H1 (cell line): ENCODE results near the gene ZDHHC11B. TPM values are rescaled to one million over a fixed set of nuclear protein-coding genes. Genes with fewer than 3 reads are reported as not detected.

ENCODE experiments used
- CTCF ChIA-PET: fragments of 300-600 bp; sonication (Branson Sonifier 250); formaldehyde crosslinking; loops from one replicate; lab custom pipeline; 2021; ENCODE audit not compliant: partially characterized antibody; lab: Charles Lee
- POLR2A ChIA-PET: fragments of 300-600 bp; sonication (Branson Sonifier 250); formaldehyde crosslinking; loops from one replicate; lab custom pipeline; 2021; ENCODE audit warnings: inconsistent platforms; ENCODE audit not compliant: partially characterized antibody; lab: Charles Lee
- DNase-seq, 2 experiments: peaks; one replicate each; pipeline versions ENCODE4 v3.0.0 to v3.0.0-alpha.2; 2010 to 2022; ENCODE audit warnings: low spot score in 2 of 2, low read depth in 1 of 2, mixed read lengths in 1 of 2
- FAIRE-seq: peaks from 2 replicates; lab custom pipeline; 2011; peaks lifted over from hg19 to GRCh38; lab: Jason Lieb, UNC
- H2AFZ ChIP-seq: 2 replicates; pipeline ENCODE4 v1.8.1; 2012; ENCODE audit warnings: low read length, inconsistent platforms
- H2AK5ac ChIP-seq: 2 replicates; pipeline ENCODE4 v1.6.1; 2013; ENCODE audit warnings: low read depth, low read length
- H2BK120ac ChIP-seq: replicated peaks from 2 replicates; pipeline ENCODE3; 2013; ENCODE audit warnings: low read depth, low read length, inconsistent platforms
- H2BK12ac ChIP-seq: 2 replicates; pipeline ENCODE4 v1.6.1; 2013; ENCODE audit warnings: low read depth, low read length
- H2BK15ac ChIP-seq: 2 replicates; pipeline ENCODE4 v1.6.1; 2013; ENCODE audit warnings: low read length
- H2BK20ac ChIP-seq: 2 replicates; pipeline ENCODE4 v1.6.1; 2013; ENCODE audit warnings: low read length
- H2BK5ac ChIP-seq: 2 replicates; pipeline ENCODE4 v1.6.1; 2013; ENCODE audit warnings: low read depth, low read length
- H3K14ac ChIP-seq: 2 replicates; pipeline ENCODE4 v1.6.1; 2013; ENCODE audit warnings: inconsistent platforms; ENCODE audit not compliant: insufficient read length
- H3K18ac ChIP-seq: 2 replicates; pipeline ENCODE4 v1.6.1; 2013; ENCODE audit warnings: low read length; ENCODE audit errors: extremely low read depth
- H3K23ac ChIP-seq: 2 replicates; pipeline ENCODE4 v1.6.1; 2013; ENCODE audit warnings: inconsistent platforms; ENCODE audit not compliant: insufficient read length
- H3K23me2 ChIP-seq: 2 replicates; pipeline ENCODE4 v1.6.1; 2013; ENCODE audit warnings: low read depth, low read length
- H3K27ac ChIP-seq: 2 replicates; pipeline ENCODE4 v1.6.1; 2011; ENCODE audit warnings: low read depth, low read length, inconsistent platforms
- H3K27me3 ChIP-seq, 4 experiments: replicated peaks in 1 of 4; 1 replicate in 1 of 4; 2 replicates in 3 of 4; pipeline versions ENCODE4 v1.6.1 to v1.8.1; 2011 to 2013; ENCODE audit warnings: low read length in 3 of 4, mild to moderate bottlenecking in 3 of 4, inconsistent platforms in 2 of 4, mixed read lengths in 2 of 4, moderate library complexity in 1 of 4; ENCODE audit not compliant: control insufficient read depth in 3 of 4, insufficient read depth in 3 of 4; ENCODE audit errors: extremely low read depth in 1 of 4
- H3K36me3 ChIP-seq, 4 experiments: 2 replicates each; pipeline versions ENCODE4 v1.6.1 to v1.8.1; 2011 to 2013; ENCODE audit warnings: mild to moderate bottlenecking in 4 of 4, low read length in 3 of 4, moderate library complexity in 2 of 4, control low read depth in 1 of 4, inconsistent platforms in 1 of 4; ENCODE audit not compliant: insufficient read depth in 4 of 4, control insufficient read depth in 2 of 4
- H3K4ac ChIP-seq: replicated peaks from 2 replicates; pipeline ENCODE3; 2013; ENCODE audit warnings: low read length, low read depth, mixed read lengths, inconsistent platforms; ENCODE audit not compliant: insufficient read length
- H3K4me1 ChIP-seq, 4 experiments: replicated peaks in 1 of 4; 1 replicate in 1 of 4; 2 replicates in 3 of 4; pipeline versions ENCODE4 v1.6.1 to v1.8.1; 2011 to 2013; ENCODE audit warnings: low read length in 3 of 4, inconsistent platforms in 2 of 4, mixed read lengths in 1 of 4; ENCODE audit not compliant: insufficient read depth in 4 of 4, control insufficient read depth in 3 of 4
- H3K4me2 ChIP-seq, 2 experiments: 2 replicates each; pipeline versions ENCODE4 v1.6.1 to v1.8.1; 2011 to 2013; ENCODE audit warnings: low read depth in 2 of 2, low read length in 2 of 2, control low read depth in 1 of 2, inconsistent platforms in 1 of 2, mild to moderate bottlenecking in 1 of 2; ENCODE audit not compliant: insufficient read depth in 1 of 2
- H3K4me3 ChIP-seq, 4 experiments: fragments of 200-600, 300-600 bp in 1 of 4; sonication (generic), shearing (Covaris generic), sonication (Bioruptor Twin) in 1 of 4; 2 replicates each; pipeline versions ENCODE4 v1.5.1 to v1.8.1; 2011 to 2016; ENCODE audit warnings: low read length in 4 of 4, low read depth in 3 of 4, control low read depth in 2 of 4, inconsistent platforms in 2 of 4, mild to moderate bottlenecking in 2 of 4, mixed read lengths in 1 of 4, moderate library complexity in 1 of 4; ENCODE audit not compliant: insufficient read depth in 2 of 4; ENCODE audit errors: extremely low read depth in 1 of 4
- H3K56ac ChIP-seq: replicated peaks from 2 replicates; pipeline ENCODE3; 2013; ENCODE audit warnings: low read depth, mild to moderate bottlenecking, mixed read lengths, low read length, inconsistent platforms; ENCODE audit not compliant: insufficient read length
- H3K79me1 ChIP-seq: 2 replicates; pipeline ENCODE4 v1.6.1; 2013; ENCODE audit warnings: low read depth, low read length, control low read depth
- H3K79me2 ChIP-seq, 2 experiments: 2 replicates each; pipeline versions ENCODE4 v1.6.1 to v1.8.1; 2012 to 2013; ENCODE audit warnings: low read length in 2 of 2, mild to moderate bottlenecking in 2 of 2, inconsistent platforms in 1 of 2; ENCODE audit not compliant: insufficient read depth in 2 of 2, control insufficient read depth in 1 of 2
- H3K9ac ChIP-seq, 4 experiments: replicated peaks in 1 of 4; 1 replicate in 1 of 4; 2 replicates in 3 of 4; pipeline versions ENCODE4 v1.6.1 to v1.8.1; 2011 to 2013; ENCODE audit warnings: low read depth in 3 of 4, low read length in 3 of 4, control low read depth in 2 of 4, mild to moderate bottlenecking in 2 of 4, moderate library complexity in 2 of 4, inconsistent platforms in 1 of 4; ENCODE audit errors: extremely low read depth in 1 of 4
- H3K9me3 ChIP-seq, 2 experiments: 2 replicates each; pipeline versions ENCODE4 v1.6.1 to v1.8.1; 2012 to 2013; ENCODE audit warnings: mild to moderate bottlenecking in 2 of 2, moderate library complexity in 2 of 2, control low read depth in 1 of 2, inconsistent platforms in 1 of 2, low read depth in 1 of 2, low read length in 1 of 2, mixed read lengths in 1 of 2; ENCODE audit not compliant: insufficient read depth in 2 of 2
- H4K20me1 ChIP-seq, 2 experiments: replicated peaks in 1 of 2; 2 replicates each; pipeline versions ENCODE3 to v1.8.1; 2011 to 2013; ENCODE audit warnings: inconsistent platforms in 2 of 2, low read length in 2 of 2, mild to moderate bottlenecking in 1 of 2; ENCODE audit not compliant: insufficient read depth in 2 of 2, control insufficient read depth in 1 of 2
- H4K5ac ChIP-seq: 2 replicates; pipeline ENCODE4 v1.6.1; 2013; ENCODE audit warnings: low read length, low read depth, mixed read lengths, inconsistent platforms; ENCODE audit not compliant: insufficient read length
- H4K8ac ChIP-seq: 2 replicates; pipeline ENCODE4 v1.8.0; 2013; ENCODE audit warnings: mild to moderate bottlenecking, moderate library complexity, low read length, inconsistent platforms; ENCODE audit not compliant: insufficient read depth; ENCODE audit errors: extremely low read depth
- H4K91ac ChIP-seq: replicated peaks from 2 replicates; pipeline ENCODE3; 2013; ENCODE audit warnings: low read length, mixed read lengths, inconsistent platforms; ENCODE audit not compliant: insufficient read length
- CTCF ChIP-seq, 3 experiments: IDR thresholded peaks; 1 replicate in 2 of 3; 2 replicates in 1 of 3; pipeline versions ENCODE4 v1.5.1 to v1.6.1; 2011; ENCODE audit warnings: low read length in 3 of 3, mild to moderate bottlenecking in 3 of 3, inconsistent platforms in 2 of 3, low read depth in 1 of 3, moderate library complexity in 1 of 3; ENCODE audit not compliant: insufficient read depth in 1 of 3; ENCODE audit errors: control extremely low read depth in 1 of 3
- KDM5A ChIP-seq: fragments of 200-600 bp; IDR thresholded peaks from 2 replicates; pipeline ENCODE4 v1.7.1; 2012; ENCODE audit warnings: mild to moderate bottlenecking, low read length, inconsistent platforms, mixed read lengths
- WGBS, 2 experiments: shearing (Covaris generic) in 1 of 2; methylation state at CpG; one replicate each; pipeline versions ENCODE4 v1.1.6 to v1.1.7; 2013 to 2015; ENCODE audit warnings: low lambda C conversion rate in 2 of 2, mixed read lengths in 2 of 2, inconsistent platforms in 1 of 2, low coverage in 1 of 2, missing lambda C conversion rate in 1 of 2; ENCODE audit not compliant: insufficient replicate concordance in 2 of 2, insufficient coverage in 1 of 2, insufficient read length in 1 of 2; ENCODE audit errors: extremely low coverage in 1 of 2, missing lambda C conversion rate in 1 of 2; 5-methylcytosine and 5-hydroxymethylcytosine counted together
- polyA plus RNA-seq, 7 experiments: library from polyadenylated mRNA; depleted of rRNA in 3 of 7; stranded (reverse) in 5 of 7; unstranded in 2 of 7; fragments of >200 nt in 5 of 7; fragments of 200-250 nt in 2 of 7; gene quantifications; 1 replicate in 5 of 7; 2 replicates in 1 of 7; 4 replicates in 1 of 7; pipeline versions ENCODE4 v1.2.1 to v1.2.3, GENCODE V29; 2011 to 2013; ENCODE audit warnings: missing spikeins in 2 of 7, mixed read lengths in 2 of 7
- total RNA-seq: library from RNA; stranded (reverse); fragmentation: NEBNext Ultra II Directional; extraction: Animal tissue kit (Norgen Biotek cat#: 25700); gene quantifications from 2 replicates; pipeline ENCODE4 v1.2.1, GENCODE V29; 2021

The ZDHHC11B gene
- total and polyA plus RNA-seq, 2 of the 8 experiments (the other 6 are each of a cell fraction or from before 2014, with no cell fraction given) = 0.29 to 2.5 TPM

DNA sequence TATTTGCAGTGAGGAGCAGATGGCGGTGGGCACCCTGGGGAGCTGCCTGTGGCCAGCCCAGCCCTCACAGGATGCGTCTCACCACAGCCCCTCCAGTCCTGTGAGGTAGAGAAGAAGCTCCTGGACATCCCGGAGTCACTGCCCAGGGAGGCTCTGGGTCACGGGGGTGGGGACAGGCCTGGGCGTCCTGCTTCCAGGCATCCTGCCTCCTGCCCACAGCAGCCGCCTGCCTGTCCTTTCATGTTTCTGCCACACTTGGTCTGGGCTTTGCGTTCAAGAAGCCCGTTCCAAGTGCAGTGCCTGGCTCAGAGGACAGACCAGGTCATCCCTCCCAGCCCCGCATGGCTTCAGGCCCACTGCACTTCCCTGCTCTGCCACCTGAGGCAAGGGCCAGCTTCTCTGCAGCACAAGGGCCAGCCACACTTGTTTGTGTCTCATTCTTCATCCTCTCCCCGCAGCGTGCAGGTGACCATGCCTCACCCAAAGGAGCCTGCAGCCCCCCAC is 38.2 kb downstream of the ZDHHC11B start:
- FAIRE-seq (no peak), DNase-seq (no peak)
- Histone ChIP-seq H3K79me2 (no peaks in the 10 kb centered on the region), H2BK15ac (no peak overlapping the region), H3K56ac (no peak overlapping the region), H2BK20ac (no peak overlapping the region), H4K20me1 (no peaks in the 10 kb centered on the region), H4K5ac (no peak overlapping the region), H2BK12ac (no peak overlapping the region), H3K9ac (no peak overlapping the region), H3K36me3 (no peaks in the 10 kb centered on the region), H3K14ac (no peak overlapping the region), H2BK5ac (no peak overlapping the region), H3K4me2 (no peak overlapping the region), H2AFZ (no peak overlapping the region), H3K18ac (no peak overlapping the region), H2AK5ac (no peak overlapping the region), H3K27ac (no peak overlapping the region), H3K79me1 (no peaks in the 10 kb centered on the region), H4K91ac (no peak overlapping the region), H3K23me2 (no peaks in the 10 kb centered on the region), H3K9me3 (no peaks in the 10 kb centered on the region), H3K4ac (no peak overlapping the region), H4K8ac (peak overlapping the region; percentile 45; the same call in 1 of the 2 replicates), H3K4me1 (no peaks in the 10 kb centered on the region; a peak in 1 of 7 replicates), H2BK120ac (no peak overlapping the region), H3K27me3 (no peaks in the 10 kb centered on the region), H3K4me3 (no peak overlapping the region), H3K23ac (no peak overlapping the region)
- CTCF ChIA-PET = interaction anchor here (1.0 to 2.3 kb wide), 2 partner anchors 12 to 18 kb away, joined by 5 to 7 read pairs; no protein-coding TSS in a partner anchor
- 83% methylated on average over 9 of the region's 11 CpGs; no CpG with 5 or more reads in 1 of the 2 experiments for WGBS, 2 experiments
- POLR2A ChIA-PET = no interaction called here
- peak in 1 of 3 experiments; percentile 15; a peak in 1 of 4 replicates for TF ChIP-seq CTCF (IDR thresholded peaks at IDR 0.05; ENCODE audit: control extremely low read depth in 1 of 3, insufficient read depth in 1 of 3, low read depth in 1 of 3, low read length in 3 of 3)
- TF ChIP-seq KDM5A = no peak
